ENCODE measurements around the gene C1orf167. TPM values are rescaled to one million over a fixed set of nuclear protein-coding genes. Genes with fewer than 3 reads are reported as not detected.
A peak's percentile ranks its signal among the peaks of the same experiment; 100 is the strongest.

C1orf167 gene
- total and polyA plus RNA-seq, 2 of the 13 experiments (the other 11 are each of a cell fraction or from before 2014, with no cell fraction given): not detected

DNA sequence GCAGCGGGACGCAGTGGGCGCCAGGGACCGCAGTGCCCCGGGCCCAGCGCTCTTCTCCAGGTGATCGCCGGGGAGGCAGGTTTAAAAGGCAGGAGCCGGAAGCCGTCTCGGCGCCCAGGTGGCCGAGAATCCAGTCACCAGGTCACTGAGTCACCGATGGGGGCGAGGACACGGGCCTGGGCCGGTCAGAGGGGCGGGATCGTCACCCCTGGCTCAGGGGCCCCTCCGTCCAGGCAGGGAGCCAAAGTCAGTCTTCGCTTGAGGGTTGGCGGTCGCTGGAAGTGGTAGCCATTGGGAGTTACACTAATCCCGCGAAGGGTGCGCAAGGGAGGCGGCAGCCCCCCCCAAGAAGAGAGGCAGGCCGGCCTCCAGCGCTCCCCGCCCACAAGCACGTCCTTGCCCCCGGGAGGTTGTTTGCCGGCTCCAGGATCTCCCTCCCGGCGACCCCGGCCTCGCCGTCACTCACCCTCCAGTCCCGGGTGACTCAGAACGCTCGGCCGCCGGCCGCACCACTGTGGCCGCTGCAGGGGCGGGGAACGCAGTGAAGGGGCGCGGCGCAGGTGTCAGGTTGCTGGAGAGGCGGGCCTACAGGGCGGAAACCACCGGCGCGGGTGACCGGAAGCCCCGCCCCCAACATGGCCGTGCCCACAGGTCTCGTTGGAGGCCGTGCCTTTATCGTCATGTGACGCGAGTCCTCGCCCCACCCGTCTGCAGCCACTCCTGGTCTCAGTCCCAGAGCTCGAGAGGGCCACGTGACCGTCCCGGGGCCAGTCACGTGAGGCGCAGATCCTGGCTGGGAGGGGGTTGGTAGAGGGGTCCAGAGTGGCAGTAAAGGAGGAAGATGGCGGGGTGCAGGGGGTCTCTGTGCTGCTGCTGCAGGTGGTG, 43.7 kb downstream of the C1orf167 start, which contains the start of the genes CLCN6 and MTHFR (continued):
- TF ChIP-seq MAZ (IDR thresholded peaks at IDR 0.05; ENCODE audit: borderline replicate concordance, low read depth, low read length) (peak; percentile 59; the same call in 1 of the 2 replicates), MAZ (CRISPR knock-in tag; IDR thresholded peaks at IDR 0.05; ENCODE audit: low read depth) (peak; percentile 91; the same call in 1 of the 2 replicates), RFX1 (IDR thresholded peaks at IDR 0.05) (no peak), KDM5B (CRISPR knock-in tag; IDR thresholded peaks at IDR 0.05; ENCODE audit: borderline replicate concordance) (peak; percentile 49), PHF5A (CRISPR knock-in tag; IDR thresholded peaks at IDR 0.05; ENCODE audit: low read depth, unreplicated experiment) (peak; percentile 15), ZNF512B (CRISPR knock-in tag; IDR thresholded peaks at IDR 0.05; ENCODE audit: borderline replicate concordance) (no peak), ZNF142 (CRISPR knock-in tag; IDR thresholded peaks at IDR 0.05) (peak; percentile 46; the same call in 1 of the 2 replicates), DR1 (CRISPR knock-in tag; IDR thresholded peaks at IDR 0.05) (peak; percentile 76), NFYB (CRISPR knock-in tag; IDR thresholded peaks at IDR 0.05) (peak; percentile 91), KMT2B (CRISPR knock-in tag; IDR thresholded peaks at IDR 0.05) (no peak; the same call in none of the 2 replicates), DPF2 (CRISPR knock-in tag; IDR thresholded peaks at IDR 0.05; ENCODE audit: borderline replicate concordance, low read depth) (0 out of 2 replicates have a peak, but pooled peaks have one; percentile 38), ZSCAN12 (CRISPR knock-in tag; IDR thresholded peaks at IDR 0.05) (0 out of 2 replicates have a peak, but pooled peaks have one; percentile 41), ZNF510 (CRISPR knock-in tag; IDR thresholded peaks at IDR 0.05; ENCODE audit: low read depth) (peak; percentile 87; the same call in 1 of the 2 replicates), IRX3 (CRISPR knock-in tag; IDR thresholded peaks at IDR 0.05; ENCODE audit: borderline replicate concordance, low read depth) (0 out of 2 replicates have a peak, but pooled peaks have one; percentile 20), ZNF737 (CRISPR knock-in tag; IDR thresholded peaks at IDR 0.05; ENCODE audit: borderline replicate concordance) (no peak), HCFC1 (IDR thresholded peaks at IDR 0.05; ENCODE audit: low read depth, low read length) (peak; percentile 58), ZNF766 (CRISPR knock-in tag; IDR thresholded peaks at IDR 0.05; ENCODE audit: borderline replicate concordance) (peak; percentile 71; the same call in 1 of the 2 replicates)
- TF ChIP-seq, protein P1, sequence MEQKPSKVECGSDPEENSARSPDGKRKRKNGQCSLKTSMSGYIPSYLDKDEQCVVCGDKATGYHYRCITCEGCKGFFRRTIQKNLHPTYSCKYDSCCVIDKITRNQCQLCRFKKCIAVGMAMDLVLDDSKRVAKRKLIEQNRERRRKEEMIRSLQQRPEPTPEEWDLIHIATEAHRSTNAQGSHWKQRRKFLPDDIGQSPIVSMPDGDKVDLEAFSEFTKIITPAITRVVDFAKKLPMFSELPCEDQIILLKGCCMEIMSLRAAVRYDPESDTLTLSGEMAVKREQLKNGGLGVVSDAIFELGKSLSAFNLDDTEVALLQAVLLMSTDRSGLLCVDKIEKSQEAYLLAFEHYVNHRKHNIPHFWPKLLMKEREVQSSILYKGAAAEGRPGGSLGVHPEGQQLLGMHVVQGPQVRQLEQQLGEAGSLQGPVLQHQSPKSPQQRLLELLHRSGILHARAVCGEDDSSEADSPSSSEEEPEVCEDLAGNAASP (CRISPR knock-in tag; IDR thresholded peaks at IDR 0.05; ENCODE audit: borderline replicate concordance): no peak

Data from HepG2 (cell line).